AG09319 (cell line): Measurements from ENCODE around the gene CSNK1G1.

Source experiments
- DNase-seq: peaks from one replicate; pipeline ENCODE4 v3.0.0-alpha.2; 2010; ENCODE audit warnings: low read depth; ENCODE audit errors: extremely low read depth
- CTCF ChIP-seq: IDR thresholded peaks from 2 replicates; pipeline ENCODE4 v1.5.1; 2011; ENCODE audit warnings: low read depth, mild to moderate bottlenecking, inconsistent platforms, low read length, moderate library complexity

The CSNK1G1 gene

GRCh38 chr15:64146885-64147681 is 208.9 kb downstream of the CSNK1G1 start:
- no peak for TF ChIP-seq CTCF
- DNase-seq, result no peak

GRCh38 chr15:64146520-64146884 is 209.5 kb downstream of the CSNK1G1 start:
- TF ChIP-seq CTCF, result no peak
- DNase-seq, result no peak

- no peak for DNase-seq
- TF ChIP-seq CTCF, result no peak
These were observed 209.9 kb downstream of the CSNK1G1 start for GRCh38 chr15:64146041-64146440.

- TF ChIP-seq CTCF, result no peak
- no peak for DNase-seq
These were observed 211.2 kb downstream of the CSNK1G1 start for GRCh38 chr15:64144565-64145281.

- DNase-seq, result no peak
- TF ChIP-seq CTCF, result no peak
These were observed 211.8 kb downstream of the CSNK1G1 start for GRCh38 chr15:64144192-64144564.

- no peak for TF ChIP-seq CTCF
- DNase-seq, result no peak
These were observed 212.7 kb downstream of the CSNK1G1 start for GRCh38 chr15:64143276-64143675.

- no peak for DNase-seq
- TF ChIP-seq CTCF, result no peak
These were observed 214.0 kb downstream of the CSNK1G1 start for GRCh38 chr15:64141798-64142512.
